ENCODE results near the gene NFATC2IP. TPM values are rescaled to one million over a fixed set of nuclear protein-coding genes. Genes with fewer than 3 reads are reported as not detected.
A peak's percentile ranks its signal among the peaks of the same experiment; 100 is the strongest.
"Not testable (repeated sequence)": the region's sequence is repeated elsewhere in the genome, so short reads cannot be mapped to it uniquely, and the experiment has no call there.

The NFATC2IP gene
- total RNA-seq, 1 donor = 18.1 TPM

DNA sequence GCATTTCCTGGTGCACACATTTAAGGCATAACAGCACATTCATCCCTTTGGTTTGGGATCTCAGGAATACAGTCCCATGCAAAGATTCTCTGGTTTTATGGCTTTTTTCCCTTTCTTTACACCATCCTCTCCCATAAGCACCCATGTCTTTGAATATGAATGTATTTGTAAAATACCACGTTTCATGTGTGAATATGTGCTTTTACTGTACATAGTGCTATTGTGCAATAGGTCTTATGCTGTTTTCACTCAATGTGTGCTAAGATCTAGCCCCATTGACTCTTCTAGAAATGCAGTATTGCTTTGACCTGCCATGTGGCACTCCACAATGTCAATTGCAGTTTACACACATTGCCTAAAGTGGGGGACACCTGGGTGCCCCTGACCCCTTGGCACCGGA is 13.8 kb downstream of the NFATC2IP start:
- TF ChIP-seq, protein P1, sequence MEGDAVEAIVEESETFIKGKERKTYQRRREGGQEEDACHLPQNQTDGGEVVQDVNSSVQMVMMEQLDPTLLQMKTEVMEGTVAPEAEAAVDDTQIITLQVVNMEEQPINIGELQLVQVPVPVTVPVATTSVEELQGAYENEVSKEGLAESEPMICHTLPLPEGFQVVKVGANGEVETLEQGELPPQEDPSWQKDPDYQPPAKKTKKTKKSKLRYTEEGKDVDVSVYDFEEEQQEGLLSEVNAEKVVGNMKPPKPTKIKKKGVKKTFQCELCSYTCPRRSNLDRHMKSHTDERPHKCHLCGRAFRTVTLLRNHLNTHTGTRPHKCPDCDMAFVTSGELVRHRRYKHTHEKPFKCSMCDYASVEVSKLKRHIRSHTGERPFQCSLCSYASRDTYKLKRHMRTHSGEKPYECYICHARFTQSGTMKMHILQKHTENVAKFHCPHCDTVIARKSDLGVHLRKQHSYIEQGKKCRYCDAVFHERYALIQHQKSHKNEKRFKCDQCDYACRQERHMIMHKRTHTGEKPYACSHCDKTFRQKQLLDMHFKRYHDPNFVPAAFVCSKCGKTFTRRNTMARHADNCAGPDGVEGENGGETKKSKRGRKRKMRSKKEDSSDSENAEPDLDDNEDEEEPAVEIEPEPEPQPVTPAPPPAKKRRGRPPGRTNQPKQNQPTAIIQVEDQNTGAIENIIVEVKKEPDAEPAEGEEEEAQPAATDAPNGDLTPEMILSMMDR (IDR thresholded peaks at IDR 0.05; ENCODE audit: extremely low read depth, low read depth, low read length) = no peak
- H3K9me3 ChIP-seq (ENCODE audit: low read depth, low read length) = no peaks in the 10 kb centered on the region
- H4K20me1 ChIP-seq (ENCODE audit: insufficient read depth, low read length) = no peaks in the 10 kb centered on the region
- no peak overlapping the region for H2AFZ ChIP-seq (ENCODE audit: low read length)
- peaks cover 33% of the 10 kb centered on the region for H3K36me3 ChIP-seq (ENCODE audit: insufficient read depth, low read length)
- no peak overlapping the region for H3K27ac ChIP-seq (ENCODE audit: low read depth, low read length)
- no peaks in the 10 kb centered on the region for H3K4me1 ChIP-seq (ENCODE audit: insufficient read depth, low read length)
- H3K4me3 ChIP-seq (ENCODE audit: insufficient read depth, low read length) = no peak overlapping the region
- DNase-seq (ENCODE audit: insufficient read length, low spot score, missing footprints) = no peak
- peaks cover 2% of the 10 kb centered on the region for H3K79me2 ChIP-seq (ENCODE audit: insufficient read depth, low read length)
- no peak overlapping the region for H3K4me2 ChIP-seq (ENCODE audit: insufficient read depth, low read length)
- H3K27me3 ChIP-seq (ENCODE audit: insufficient read depth, low read length) = no peaks in the 10 kb centered on the region

DNA sequence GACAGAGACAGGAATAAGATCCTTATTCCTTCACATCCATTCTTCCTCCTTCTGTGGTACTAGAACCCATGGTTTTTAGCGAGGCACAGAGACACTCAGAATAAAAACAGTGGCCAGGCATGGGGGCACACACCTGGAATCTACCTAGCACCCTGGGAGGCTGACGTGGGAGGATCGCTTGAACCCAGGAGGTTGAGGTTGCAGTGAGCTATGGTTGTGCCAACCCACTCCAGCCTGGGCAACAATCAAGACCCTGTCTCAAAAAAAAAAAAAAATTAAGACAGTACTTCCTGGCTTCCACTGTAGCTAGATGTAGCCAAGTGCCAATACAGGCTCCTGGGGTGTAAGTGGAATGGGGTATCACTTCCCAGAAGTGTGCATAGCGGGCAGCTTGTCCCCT is 16.4 kb downstream of the NFATC2IP start:
- DNase-seq (ENCODE audit: insufficient read length, low spot score, missing footprints) = no peak

DNA sequence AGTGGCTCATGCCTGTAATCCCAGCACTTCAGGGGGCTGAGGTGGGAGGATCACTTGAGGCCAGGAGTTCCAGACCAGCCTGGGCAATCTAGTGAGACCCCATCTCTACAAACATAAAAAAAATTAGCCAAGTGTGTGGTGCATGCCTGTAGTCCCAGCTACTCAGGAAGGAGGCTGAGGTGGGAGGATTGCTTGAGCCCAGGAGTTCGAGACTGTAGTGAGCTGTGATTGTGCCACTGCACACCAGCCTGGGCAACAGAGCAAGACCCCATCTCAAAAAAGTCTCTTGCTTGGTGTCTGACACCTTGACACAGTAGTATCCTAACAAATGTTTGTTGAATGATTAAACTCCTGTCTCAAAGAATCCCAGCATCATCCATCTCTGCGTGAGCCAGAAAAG is 19.0 kb downstream of the NFATC2IP start:
- not testable (repeated sequence) for H3K27me3 ChIP-seq (ENCODE audit: insufficient read depth, low read length); H3K4me3 ChIP-seq (ENCODE audit: insufficient read depth, low read length); H3K9me3 ChIP-seq (ENCODE audit: low read depth, low read length); DNase-seq (ENCODE audit: insufficient read length, low spot score, missing footprints); H3K4me1 ChIP-seq (ENCODE audit: insufficient read depth, low read length); H3K27ac ChIP-seq (ENCODE audit: low read depth, low read length); H2AFZ ChIP-seq (ENCODE audit: low read length); H4K20me1 ChIP-seq (ENCODE audit: insufficient read depth, low read length); H3K79me2 ChIP-seq (ENCODE audit: insufficient read depth, low read length); H3K4me2 ChIP-seq (ENCODE audit: insufficient read depth, low read length); H3K36me3 ChIP-seq (ENCODE audit: insufficient read depth, low read length)

More for the DNA sequence above, 16.4 kb downstream of the NFATC2IP start:
- no peaks in the 10 kb centered on the region for H3K4me1 ChIP-seq (ENCODE audit: insufficient read depth, low read length)
- TF ChIP-seq, protein P1 (IDR thresholded peaks at IDR 0.05; ENCODE audit: extremely low read depth, low read depth, low read length) = no peak
- peaks cover 26% of the 10 kb centered on the region for H3K36me3 ChIP-seq (ENCODE audit: insufficient read depth, low read length)
- H3K4me2 ChIP-seq (ENCODE audit: insufficient read depth, low read length) = no peak overlapping the region
- H3K27ac ChIP-seq (ENCODE audit: low read depth, low read length) = no peak overlapping the region
- no peaks in the 10 kb centered on the region for H3K27me3 ChIP-seq (ENCODE audit: insufficient read depth, low read length)
- no peaks in the 10 kb centered on the region for H3K9me3 ChIP-seq (ENCODE audit: low read depth, low read length)
- no peak overlapping the region for H2AFZ ChIP-seq (ENCODE audit: low read length)
- H3K4me3 ChIP-seq (ENCODE audit: insufficient read depth, low read length) = no peak overlapping the region
- H4K20me1 ChIP-seq (ENCODE audit: insufficient read depth, low read length) = no peaks in the 10 kb centered on the region
- no peaks in the 10 kb centered on the region for H3K79me2 ChIP-seq (ENCODE audit: insufficient read depth, low read length)

DNA sequence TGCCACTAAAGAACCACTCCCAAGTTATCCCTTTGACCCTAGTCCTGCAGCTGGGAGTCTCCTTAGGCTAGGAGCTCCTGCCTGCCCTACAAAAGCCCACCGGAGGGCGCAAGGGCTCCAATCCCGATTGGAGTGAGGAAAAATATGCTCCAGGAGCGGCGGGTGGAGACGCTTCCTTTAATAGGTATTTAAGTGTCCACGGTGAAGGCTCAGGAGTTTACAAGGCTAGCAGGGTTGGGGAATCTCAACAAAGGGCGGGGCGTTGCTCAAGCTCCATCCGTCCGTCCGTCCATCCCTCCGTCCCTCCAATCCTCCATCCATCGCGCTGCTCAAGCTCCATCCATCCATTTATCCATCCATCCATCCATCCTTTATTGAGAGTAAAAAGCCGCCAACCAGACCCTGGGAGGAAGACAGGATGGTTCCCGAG is 23.3 kb downstream of the NFATC2IP start:
- no peaks in the 10 kb centered on the region for H3K27me3 ChIP-seq (ENCODE audit: insufficient read depth, low read length)
- H2AFZ ChIP-seq (ENCODE audit: low read length) = peak overlapping the region; percentile 99
- no peaks in the 10 kb centered on the region for H3K9me3 ChIP-seq (ENCODE audit: low read depth, low read length)
- H3K4me3 ChIP-seq (ENCODE audit: insufficient read depth, low read length) = peak overlapping the region; percentile 93
- TF ChIP-seq, protein P1 (IDR thresholded peaks at IDR 0.05; ENCODE audit: extremely low read depth, low read depth, low read length) = peak; percentile 87
- peaks cover 13% of the 10 kb centered on the region for H3K4me1 ChIP-seq (ENCODE audit: insufficient read depth, low read length)
- peak overlapping the region; percentile 97 for H3K27ac ChIP-seq (ENCODE audit: low read depth, low read length)
- H4K20me1 ChIP-seq (ENCODE audit: insufficient read depth, low read length) = peaks cover 3% of the 10 kb centered on the region
- peaks cover 6% of the 10 kb centered on the region for H3K36me3 ChIP-seq (ENCODE audit: insufficient read depth, low read length)
- H3K79me2 ChIP-seq (ENCODE audit: insufficient read depth, low read length) = peaks cover 39% of the 10 kb centered on the region
- peak overlapping the region; percentile 100 for H3K4me2 ChIP-seq (ENCODE audit: insufficient read depth, low read length)
- peak; percentile 94 for DNase-seq (ENCODE audit: insufficient read length, low spot score, missing footprints)
